Kidney epithelial cell (primary cell): Measurements from ENCODE around the gene ZNF740. TPM values are rescaled to one million over a fixed set of nuclear protein-coding genes. Genes with fewer than 3 reads are reported as not detected.

Experiments used
- DNase-seq: peaks from one replicate; pipeline ENCODE4 v3.0.0-alpha.2; 2010; ENCODE audit warnings: low read depth
- H3K27me3 ChIP-seq: 2 replicates; pipeline ENCODE4 v1.6.0; 2011; ENCODE audit warnings: low read length; ENCODE audit not compliant: control insufficient read depth, insufficient read depth
- H3K36me3 ChIP-seq: 2 replicates; pipeline ENCODE4 v1.5.1; 2011; ENCODE audit warnings: low read length; ENCODE audit not compliant: control insufficient read depth, insufficient read depth
- H3K4me3 ChIP-seq: 2 replicates; pipeline ENCODE4 v1.5.1; 2011; ENCODE audit warnings: low read depth, mild to moderate bottlenecking, control low read depth, low read length
- total RNA-seq: library from RNA; depleted of rRNA; stranded (reverse); fragments of >200 nt; gene quantifications from 2 replicates; pipeline ENCODE4 v1.2.3, GENCODE V29; 2015
- TF ChIP-seq, protein P1 (sequence below): IDR thresholded peaks from 2 replicates; pipeline ENCODE4 v1.5.1; 2011; ENCODE audit warnings: mild to moderate bottlenecking, moderate library complexity, low read length, control low read depth, inconsistent platforms; ENCODE audit not compliant: insufficient read depth, poor library complexity, severe bottlenecking

ZNF740 gene
- total RNA-seq, 1 donor from 2014 or later, result 9.9 TPM

DNA sequence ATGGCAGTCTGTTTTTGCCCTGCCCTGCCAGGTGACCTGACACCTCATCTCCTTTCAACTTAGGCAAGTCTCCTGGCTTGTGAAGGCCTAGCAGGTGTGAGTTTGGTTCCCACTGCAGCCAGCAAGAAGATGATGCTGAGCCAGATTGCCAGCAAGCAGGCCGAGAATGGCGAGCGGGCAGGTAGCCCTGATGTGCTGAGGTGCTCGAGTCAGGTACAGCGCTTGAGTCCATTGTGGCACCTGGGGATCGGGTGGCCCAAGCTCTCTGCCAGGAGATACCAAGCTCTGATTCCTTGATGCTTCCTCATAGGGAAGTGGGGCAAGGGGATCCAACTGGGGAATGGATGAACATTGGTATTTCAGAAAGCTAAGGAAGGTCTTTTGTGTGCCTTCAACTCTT is 4.3 kb downstream of the ZNF740 start:
- TF ChIP-seq, protein P1, sequence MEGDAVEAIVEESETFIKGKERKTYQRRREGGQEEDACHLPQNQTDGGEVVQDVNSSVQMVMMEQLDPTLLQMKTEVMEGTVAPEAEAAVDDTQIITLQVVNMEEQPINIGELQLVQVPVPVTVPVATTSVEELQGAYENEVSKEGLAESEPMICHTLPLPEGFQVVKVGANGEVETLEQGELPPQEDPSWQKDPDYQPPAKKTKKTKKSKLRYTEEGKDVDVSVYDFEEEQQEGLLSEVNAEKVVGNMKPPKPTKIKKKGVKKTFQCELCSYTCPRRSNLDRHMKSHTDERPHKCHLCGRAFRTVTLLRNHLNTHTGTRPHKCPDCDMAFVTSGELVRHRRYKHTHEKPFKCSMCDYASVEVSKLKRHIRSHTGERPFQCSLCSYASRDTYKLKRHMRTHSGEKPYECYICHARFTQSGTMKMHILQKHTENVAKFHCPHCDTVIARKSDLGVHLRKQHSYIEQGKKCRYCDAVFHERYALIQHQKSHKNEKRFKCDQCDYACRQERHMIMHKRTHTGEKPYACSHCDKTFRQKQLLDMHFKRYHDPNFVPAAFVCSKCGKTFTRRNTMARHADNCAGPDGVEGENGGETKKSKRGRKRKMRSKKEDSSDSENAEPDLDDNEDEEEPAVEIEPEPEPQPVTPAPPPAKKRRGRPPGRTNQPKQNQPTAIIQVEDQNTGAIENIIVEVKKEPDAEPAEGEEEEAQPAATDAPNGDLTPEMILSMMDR, result no peak
- Histone ChIP-seq H3K27me3 (no peaks in the 10 kb centered on the region), H3K4me3 (no peak overlapping the region), H3K36me3 (peaks cover 8% of the 10 kb centered on the region)
- DNase-seq, result no peak

DNA sequence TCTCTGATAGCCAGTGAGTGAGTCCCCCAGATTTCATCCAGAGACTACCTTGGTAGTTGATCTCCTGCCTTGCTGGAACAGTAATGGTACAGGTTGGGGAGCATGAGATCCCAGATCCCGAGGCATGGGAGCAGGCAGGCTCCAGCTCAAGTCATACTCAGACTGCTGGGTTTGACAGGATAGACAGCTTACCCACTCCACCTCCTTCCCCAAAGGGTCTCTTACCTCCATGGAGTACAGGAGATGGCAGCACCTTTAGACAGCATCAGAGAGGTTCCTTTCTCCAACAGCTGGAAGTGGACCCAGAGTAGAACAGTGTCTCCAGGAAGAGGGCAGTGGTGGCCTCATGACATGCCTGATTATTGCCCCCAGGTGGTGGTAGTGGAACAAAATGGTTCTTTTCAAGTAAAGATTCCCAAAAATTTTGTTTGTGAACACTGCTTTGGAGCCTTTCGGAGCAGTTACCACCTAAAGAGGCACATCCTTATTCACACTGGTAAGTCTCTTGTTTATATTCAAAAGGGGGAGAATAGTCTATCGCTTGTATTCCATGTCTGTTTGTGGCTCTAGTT is 5.1 kb downstream of the ZNF740 start:
- no peak for DNase-seq
- Histone ChIP-seq H3K36me3 (peaks cover 8% of the 10 kb centered on the region), H3K27me3 (no peaks in the 10 kb centered on the region), H3K4me3 (no peak overlapping the region)
- TF ChIP-seq, protein P1, result no peak

DNA sequence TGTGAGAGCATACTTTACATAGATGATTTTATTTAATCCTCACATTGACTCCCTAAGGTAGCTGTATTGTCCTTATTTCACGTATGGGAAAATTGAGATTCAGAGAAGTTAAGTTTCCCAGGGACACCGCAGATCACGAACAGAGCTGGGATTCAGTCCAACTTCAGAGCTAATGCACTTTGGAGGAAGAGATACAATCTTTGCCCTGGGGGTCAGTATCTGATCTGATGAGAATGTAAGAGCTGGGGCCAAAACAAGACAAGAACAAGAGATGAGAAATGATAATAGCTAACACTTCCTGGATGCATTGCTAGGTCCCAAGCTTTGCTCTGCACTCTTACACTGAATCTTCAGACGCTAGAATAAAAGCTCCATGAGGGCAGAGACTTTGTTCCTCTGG is 6.2 kb downstream of the ZNF740 start:
- Histone ChIP-seq H3K27me3 (no peaks in the 10 kb centered on the region), H3K4me3 (no peak overlapping the region), H3K36me3 (peaks cover 8% of the 10 kb centered on the region)
- TF ChIP-seq, protein P1, result no peak
- no peak for DNase-seq

DNA sequence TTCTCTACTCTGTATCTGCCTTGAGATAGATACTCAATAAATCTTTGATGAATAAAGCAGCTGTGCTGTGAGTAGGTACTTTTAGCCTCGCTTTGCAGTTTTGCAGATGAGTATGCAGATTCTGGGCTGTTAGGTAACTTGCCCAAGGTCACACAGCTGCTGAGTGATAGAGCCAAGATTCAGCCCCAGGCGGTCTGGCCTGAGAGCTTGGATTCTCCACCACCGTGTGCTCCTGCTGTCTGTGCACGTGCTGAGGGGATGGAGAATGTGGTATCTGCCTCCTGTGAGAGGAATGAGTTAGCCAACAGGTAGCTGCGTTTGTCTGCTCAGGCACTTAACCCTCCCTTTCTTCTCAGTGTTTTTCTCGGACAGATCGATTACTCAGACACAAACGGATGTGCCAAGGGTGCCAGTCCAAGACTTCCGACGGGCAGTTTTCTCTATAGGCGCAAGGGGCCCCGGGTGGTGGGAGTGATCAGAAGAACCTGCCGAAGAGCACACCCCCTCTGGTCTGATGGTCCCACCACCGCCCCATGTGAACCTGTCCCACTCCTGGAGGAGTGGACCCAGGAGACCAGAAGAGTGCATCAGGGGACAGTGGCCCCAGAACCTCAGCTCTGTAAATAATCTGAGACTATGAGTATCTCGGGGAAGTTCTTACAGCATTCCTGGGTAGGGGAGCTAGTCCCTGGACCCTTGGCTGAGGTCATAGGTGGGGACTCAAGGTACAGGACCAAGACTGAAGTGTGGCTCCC is 6.8 kb downstream of the ZNF740 start:
- TF ChIP-seq, protein P1, result no peak
- H3K36me3 ChIP-seq, result peaks cover 8% of the 10 kb centered on the region
- no peak for DNase-seq
- no peaks in the 10 kb centered on the region for H3K27me3 ChIP-seq
- no peak overlapping the region for H3K4me3 ChIP-seq

DNA sequence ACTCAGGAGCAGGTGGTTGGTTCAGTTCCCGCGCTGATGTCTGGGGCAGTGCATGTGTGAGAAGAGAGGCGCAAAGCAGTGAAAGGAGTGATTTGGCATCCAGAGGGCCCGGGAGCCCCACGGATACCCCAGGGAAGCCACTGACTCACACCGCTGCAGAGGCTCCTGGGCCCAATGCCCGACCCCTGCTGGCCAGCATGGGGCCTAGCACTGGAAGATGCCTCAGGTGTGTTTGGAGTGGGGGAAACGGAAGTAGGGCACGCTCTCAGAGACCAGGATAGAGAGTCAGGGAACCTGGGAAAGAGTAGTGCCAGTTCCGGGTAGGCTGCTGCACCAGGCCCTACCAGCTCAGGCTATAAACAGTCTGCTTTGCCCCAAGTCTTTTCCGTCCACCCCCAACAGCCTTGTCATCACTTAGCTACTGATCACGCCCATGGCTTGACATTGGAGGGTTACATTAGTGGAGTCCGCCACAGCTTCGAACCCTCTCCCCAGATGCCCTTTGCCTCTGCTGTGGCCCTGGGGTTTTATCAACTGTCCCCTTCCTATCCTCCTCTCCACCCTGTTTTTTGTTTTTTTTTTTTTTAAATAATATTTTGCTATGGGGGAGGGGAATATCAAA is 9.7 kb downstream of the ZNF740 start:
- peaks cover 6% of the 10 kb centered on the region for H3K36me3 ChIP-seq

More for the DNA sequence above, 9.7 kb downstream of the ZNF740 start:
- no peak for DNase-seq
- Histone ChIP-seq H3K4me3 (no peak overlapping the region), H3K27me3 (no peaks in the 10 kb centered on the region)
- TF ChIP-seq, protein P1, result peak; percentile 98
